ENCODE results near the gene DYNLRB2. TPM values are rescaled to one million over a fixed set of nuclear protein-coding genes. Genes with fewer than 3 reads are reported as not detected.

Gene DYNLRB2
- total RNA-seq, 1 donor from 2014 or later: 4.3 TPM

GRCh38 chr16:80576343-80576912 lies 35.6 kb downstream of the DYNLRB2 start:
- DNase-seq (ENCODE audit: extremely low spot score, unreplicated experiment): no peak
- no peak overlapping the region for H3K4me3 Mint-ChIP-seq
- no peak for TF ChIP-seq CTCF (conservative IDR thresholded peaks at IDR 0.05)
- H3K36me3 Mint-ChIP-seq: no peaks in the 10 kb centered on the region
- no peak overlapping the region for H3K27ac Mint-ChIP-seq
- H3K4me1 Mint-ChIP-seq (ENCODE audit: unreplicated experiment): no peaks in the 10 kb centered on the region
- peaks cover 6% of the 10 kb centered on the region for H3K27me3 Mint-ChIP-seq
- H3K9me3 Mint-ChIP-seq: no peaks in the 10 kb centered on the region

GRCh38 chr16:80577485-80578280 lies 36.9 kb downstream of the DYNLRB2 start:
- TF ChIP-seq CTCF (conservative IDR thresholded peaks at IDR 0.05): no peak
- Mint-ChIP-seq H3K36me3 (no peaks in the 10 kb centered on the region), H3K4me3 (no peak overlapping the region), H3K27ac (no peak overlapping the region), H3K27me3 (peaks cover 3% of the 10 kb centered on the region), H3K9me3 (no peaks in the 10 kb centered on the region), H3K4me1 (ENCODE audit: unreplicated experiment) (no peaks in the 10 kb centered on the region)
- no peak for DNase-seq (ENCODE audit: extremely low spot score, unreplicated experiment)

GRCh38 chr16:80580109-80580832 lies 39.5 kb downstream of the DYNLRB2 start:
- Mint-ChIP-seq H3K27me3 (peaks cover 3% of the 10 kb centered on the region), H3K9me3 (no peaks in the 10 kb centered on the region), H3K4me1 (ENCODE audit: unreplicated experiment) (no peaks in the 10 kb centered on the region), H3K27ac (no peak overlapping the region), H3K4me3 (no peak overlapping the region), H3K36me3 (no peaks in the 10 kb centered on the region)
- no peak for DNase-seq (ENCODE audit: extremely low spot score, unreplicated experiment)
- no peak for TF ChIP-seq CTCF (conservative IDR thresholded peaks at IDR 0.05)

DNA sequence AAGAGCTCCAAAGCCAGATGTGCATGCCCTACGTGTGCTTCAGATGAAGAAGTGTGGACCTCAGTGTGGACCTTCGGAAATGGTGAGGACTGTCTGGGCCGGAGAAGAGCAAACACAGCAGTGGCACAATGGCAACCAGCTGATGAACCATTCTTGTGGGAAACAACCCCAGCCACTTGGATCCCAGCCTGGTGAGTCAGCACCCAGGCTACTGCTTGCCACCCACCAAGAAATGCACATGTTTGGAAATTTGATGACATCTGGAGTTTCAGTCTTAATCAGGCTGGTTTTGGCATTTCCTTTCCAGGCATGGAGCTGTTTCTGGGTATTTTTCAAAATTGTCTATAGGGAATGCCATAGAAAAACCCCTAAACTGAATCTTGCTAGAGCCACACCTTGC lies 42.7 kb downstream of the DYNLRB2 start:
- Mint-ChIP-seq H3K4me1 (ENCODE audit: unreplicated experiment) (no peaks in the 10 kb centered on the region), H3K36me3 (no peaks in the 10 kb centered on the region), H3K9me3 (no peaks in the 10 kb centered on the region), H3K27me3 (peaks cover 3% of the 10 kb centered on the region), H3K4me3 (no peak overlapping the region), H3K27ac (no peak overlapping the region)
- TF ChIP-seq CTCF (conservative IDR thresholded peaks at IDR 0.05): no peak
- DNase-seq (ENCODE audit: extremely low spot score, unreplicated experiment): no peak

- H3K4me3 Mint-ChIP-seq: no peak overlapping the region
These were observed 45.0 kb downstream of the DYNLRB2 start for GRCh38 chr16:80585764-80586163.

More at GRCh38 chr16:80585764-80586163, 45.0 kb downstream of the DYNLRB2 start:
- H3K36me3 Mint-ChIP-seq: no peaks in the 10 kb centered on the region
- TF ChIP-seq CTCF (conservative IDR thresholded peaks at IDR 0.05): no peak
- H3K4me1 Mint-ChIP-seq (ENCODE audit: unreplicated experiment): no peaks in the 10 kb centered on the region
- H3K9me3 Mint-ChIP-seq: no peaks in the 10 kb centered on the region
- no peak overlapping the region for H3K27ac Mint-ChIP-seq
- H3K27me3 Mint-ChIP-seq: peaks cover 2% of the 10 kb centered on the region
- no peak for DNase-seq (ENCODE audit: extremely low spot score, unreplicated experiment)

All from type B pancreatic cell (in vitro differentiated cells).